Naive thymus-derived CD8-positive, alpha-beta T cell (primary cell): ENCODE results near the gene HPCA. TPM values are rescaled to one million over a fixed set of nuclear protein-coding genes. Genes with fewer than 3 reads are reported as not detected.

Experiments used
- ATAC-seq, 2 donors: fragments of 150-1000 bp; cut with Tn5 transposase in 1 of 2; sonication (Bioruptor Pico), chemical (Tn5 transposase) in 1 of 2; 1 replicate in 1 of 2; 2 replicates in 1 of 2; pipeline ENCODE4 v1.10.0; 2021; ENCODE audit warnings: mild to moderate bottlenecking in 2 of 2, moderate library complexity in 2 of 2
- POLR2A ChIA-PET: fragments of 350-600 bp; sonication (Branson Sonifier 250); formaldehyde crosslinking; loops from one replicate; lab custom pipeline; 2021; ENCODE audit warnings: antibody characterized with exemption; lab: Charles Lee
- DNase-seq, 10 donors: peaks; one replicate each; pipeline versions ENCODE4 v3.0.0 to v3.0.0-alpha.2; 2020 to 2022
- H3K27ac Mint-ChIP-seq, 10 donors: one replicate each; pipeline ENCODE4 v1.8.0; 2020 to 2022; ENCODE audit warnings: mild to moderate bottlenecking in 10 of 10, mixed read lengths in 10 of 10, moderate library complexity in 4 of 10, inconsistent platforms in 1 of 10
- H3K27me3 Mint-ChIP-seq, 5 donors: one replicate each; pipeline ENCODE4 v1.8.0; 2021 to 2022; ENCODE audit warnings: mixed read lengths in 5 of 5
- H3K36me3 Mint-ChIP-seq, 3 donors: one replicate each; pipeline ENCODE4 v1.8.0; 2020 to 2022; ENCODE audit warnings: mixed read lengths in 3 of 3, mild to moderate bottlenecking in 2 of 3, inconsistent platforms in 1 of 3
- H3K4me1 Mint-ChIP-seq, 4 donors: one replicate each; pipeline ENCODE4 v1.8.0; 2021 to 2022; ENCODE audit warnings: mixed read lengths in 4 of 4
- H3K4me3 Mint-ChIP-seq, 10 donors: one replicate each; pipeline ENCODE4 v1.8.0; 2020 to 2022; ENCODE audit warnings: mild to moderate bottlenecking in 10 of 10, mixed read lengths in 10 of 10, moderate library complexity in 6 of 10, inconsistent platforms in 1 of 10
- H3K9me3 Mint-ChIP-seq, 9 donors: one replicate each; pipeline ENCODE4 v1.8.0; 2020 to 2022; ENCODE audit warnings: mixed read lengths in 9 of 9, mild to moderate bottlenecking in 3 of 9, inconsistent platforms in 1 of 9, moderate library complexity in 1 of 9
- polyA plus RNA-seq, 3 donors: library from polyadenylated mRNA; unstranded; fragments of 300-500 nt; fragmentation: Illumina TruSeq; gene quantifications; one replicate each; pipeline ENCODE4 v1.2.3, GENCODE V29; 2021
- total RNA-seq, 8 experiments: library from RNA in 2 of 8; stranded (reverse) in 2 of 8; gene quantifications; one replicate each; pipeline ENCODE4 v1.2.3 and lab custom pipeline; 2021 to 2026

The HPCA gene
- total and polyA plus RNA-seq, 5 experiments from 2014 or later: not detected

DNA sequence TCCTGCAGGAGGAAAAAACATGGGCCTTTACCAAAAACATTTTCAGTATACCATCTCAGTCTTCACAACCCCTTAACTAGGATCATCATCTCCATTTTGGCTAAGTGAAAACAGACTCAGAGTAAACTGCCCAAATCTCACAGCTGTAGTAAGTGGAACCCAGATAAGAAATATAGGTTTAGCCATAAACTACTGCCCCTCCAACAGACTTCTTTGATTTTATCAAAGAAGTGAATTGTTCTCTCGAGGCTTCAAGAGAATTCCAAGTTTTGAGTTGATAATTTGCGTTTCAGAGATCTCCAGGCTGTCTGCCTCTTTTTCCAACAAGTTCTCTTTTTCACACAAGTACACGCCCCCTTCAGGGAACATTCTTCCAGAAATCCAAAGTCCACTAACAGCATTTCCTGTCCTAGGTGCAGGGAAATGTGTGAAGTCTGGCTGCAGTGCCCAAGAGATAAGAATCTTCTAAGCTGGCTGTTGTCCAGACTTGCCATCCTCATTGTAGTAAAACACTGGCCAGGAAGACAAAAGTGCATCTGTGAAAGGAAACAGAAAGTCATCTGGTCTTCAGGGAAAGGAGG lies 47.5 kb downstream of the HPCA start:
- Mint-ChIP-seq H3K4me3 (no peak overlapping the region), H3K27ac (peak overlapping the region in 2 of 10 donors; percentile 15 to 35), H3K4me1 (peaks cover 0 to 6% (median under 1%) of the 10 kb centered on the region in 4 donors), H3K9me3 (no peaks in the 10 kb centered on the region), H3K27me3 (no peaks in the 10 kb centered on the region), H3K36me3 (peaks cover 0 to 31% (median 3%) of the 10 kb centered on the region in 3 donors)
- ATAC-seq (no peak), DNase-seq (no peak)
- POLR2A ChIA-PET: no interaction called here

DNA sequence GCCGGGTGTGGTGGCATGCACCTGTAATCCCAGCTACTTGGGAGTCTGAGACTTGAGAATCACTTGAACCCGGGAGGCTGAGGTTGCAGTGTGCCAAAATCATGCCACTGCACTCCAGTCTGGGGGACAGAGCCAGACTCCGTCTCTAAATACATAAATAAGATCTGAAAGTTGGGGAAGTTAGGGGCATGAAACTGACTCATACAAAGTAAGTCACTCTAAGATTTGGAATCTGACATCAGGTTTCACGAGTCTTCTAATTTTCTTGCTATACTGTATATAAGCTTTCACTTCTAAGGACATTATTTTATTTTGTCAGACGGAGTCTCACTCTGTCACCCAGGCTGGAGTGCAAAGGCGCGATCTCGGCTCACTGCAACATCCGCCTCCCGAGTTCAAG lies 48.2 kb downstream of the HPCA start:
- peaks cover 0 to 38% (median 3%) of the 10 kb centered on the region in 3 donors for H3K36me3 Mint-ChIP-seq
- no peak overlapping the region for H3K4me3 Mint-ChIP-seq
- peaks cover 0 to 6% (median under 1%) of the 10 kb centered on the region in 4 donors for H3K4me1 Mint-ChIP-seq
- POLR2A ChIA-PET: no interaction called here
- no peak for DNase-seq
- ATAC-seq: no peak
- H3K27ac Mint-ChIP-seq: no peak overlapping the region
- H3K9me3 Mint-ChIP-seq: no peaks in the 10 kb centered on the region
- no peaks in the 10 kb centered on the region for H3K27me3 Mint-ChIP-seq

DNA sequence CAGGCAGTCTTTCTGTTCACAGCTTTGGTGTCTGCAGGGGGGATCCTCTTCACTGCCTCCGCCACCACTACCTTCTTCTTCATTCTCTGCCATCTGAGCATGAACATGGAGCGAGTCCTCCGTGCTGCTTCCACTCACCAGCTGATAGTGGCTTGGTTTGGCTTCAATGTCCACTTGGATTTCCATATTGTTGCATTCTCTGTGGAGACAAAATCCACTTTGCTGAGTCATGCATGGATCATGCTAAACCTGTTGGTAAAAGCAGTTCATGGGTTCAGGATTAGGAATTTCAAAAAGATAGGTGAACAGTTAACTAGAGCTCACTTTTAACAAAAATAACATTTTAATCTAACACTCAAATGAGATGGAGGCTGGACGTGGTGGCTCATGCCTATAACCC lies 50.8 kb downstream of the HPCA start:
- peaks cover 0 to 56% (median 3%) of the 10 kb centered on the region in 3 donors for H3K36me3 Mint-ChIP-seq

DNA sequence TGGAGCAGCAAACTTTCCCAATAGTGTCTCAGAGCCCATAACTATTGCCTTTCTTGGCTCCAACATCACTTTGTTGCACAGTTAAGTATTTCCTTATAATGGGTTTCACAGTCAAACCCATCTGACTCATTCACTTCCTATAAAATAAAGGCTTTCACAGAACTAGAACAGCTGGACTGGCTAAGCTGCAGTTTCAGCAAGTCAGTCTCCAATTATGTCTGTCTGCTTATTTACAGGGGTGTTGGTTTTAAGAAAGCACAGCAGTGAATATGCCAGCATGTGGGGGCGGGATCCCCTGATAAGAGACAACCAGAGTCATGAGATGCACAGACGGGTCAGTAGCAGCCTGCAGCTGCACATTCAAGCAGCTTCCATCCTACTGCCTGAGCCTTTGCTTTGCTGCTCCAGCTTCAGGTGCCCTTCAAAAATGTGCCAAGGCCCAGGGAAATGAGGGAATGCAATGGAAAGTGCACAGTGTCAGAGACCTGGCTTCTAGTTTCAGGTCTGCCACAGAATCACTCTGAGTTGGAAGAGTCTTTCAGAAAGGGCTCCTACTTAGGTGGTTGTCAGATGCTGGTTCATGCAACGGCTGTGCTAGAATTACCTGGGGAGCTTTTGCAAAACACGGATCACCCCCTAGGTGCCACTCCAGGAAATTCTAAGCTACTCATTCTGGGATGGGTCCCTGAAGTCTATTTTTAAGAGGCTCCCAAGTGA lies 53.5 kb downstream of the HPCA start:
- DNase-seq (no peak), ATAC-seq (no peak)
- H3K4me1 Mint-ChIP-seq: peaks cover 2 to 12% (median 7%) of the 10 kb centered on the region in 4 donors
- H3K27ac Mint-ChIP-seq: peak overlapping the region in 4 of 10 donors; percentile 11 to 60 (median 30)
- H3K27me3 Mint-ChIP-seq: no peaks in the 10 kb centered on the region
- peaks cover 11 to 83% (median 25%) of the 10 kb centered on the region in 3 donors for H3K36me3 Mint-ChIP-seq
- H3K4me3 Mint-ChIP-seq: no peak overlapping the region
- no peaks in the 10 kb centered on the region for H3K9me3 Mint-ChIP-seq
- POLR2A ChIA-PET: no interaction called here

More for the DNA sequence above, 50.8 kb downstream of the HPCA start:
- Mint-ChIP-seq H3K27ac (peak overlapping the region in 2 of 10 donors; percentile 49 to 70), H3K27me3 (no peaks in the 10 kb centered on the region), H3K4me1 (peaks cover 0 to 6% (median 3%) of the 10 kb centered on the region in 4 donors), H3K9me3 (no peaks in the 10 kb centered on the region), H3K4me3 (no peak overlapping the region)
- POLR2A ChIA-PET: no interaction called here
- ATAC-seq: no peak
- DNase-seq: no peak

- no peak for DNase-seq
- H3K27me3 Mint-ChIP-seq: no peaks in the 10 kb centered on the region
- POLR2A ChIA-PET: no interaction called here
- no peaks in the 10 kb centered on the region for H3K9me3 Mint-ChIP-seq
- H3K36me3 Mint-ChIP-seq: peaks cover 15 to 90% (median 44%) of the 10 kb centered on the region in 3 donors
- no peak for ATAC-seq
- peak overlapping the region in 1 of 10 donors; percentile 56 for H3K27ac Mint-ChIP-seq
- H3K4me1 Mint-ChIP-seq: peaks cover 2 to 12% (median 8%) of the 10 kb centered on the region in 4 donors
- H3K4me3 Mint-ChIP-seq: no peak overlapping the region
These were observed 57.9 kb downstream of the HPCA start for GRCh38 chr1:32944180-32944579.

Other genes with a start within 250 kb of the HPCA start
- 10 to 100 TPM; 54.3 to 57.2 TPM for gene ZBTB8OS, start 235.9 kb upstream of the HPCA start, total RNA-seq
- gene ZBTB8OS, start 235.9 kb upstream of the HPCA start, polyA plus RNA-seq: 10 to 100 TPM; 53.2 to 65.8 (median 65.6) TPM
- gene RBBP4, start 235.3 kb upstream of the HPCA start, total RNA-seq: 100 to 1,000 TPM; 191 to 193 TPM
- gene RBBP4, start 235.3 kb upstream of the HPCA start, polyA plus RNA-seq: 100 to 1,000 TPM; 226 to 251 (median 231) TPM
- gene SYNC, start 183.7 kb upstream of the HPCA start, total RNA-seq: not detected
- gene SYNC, start 183.7 kb upstream of the HPCA start, polyA plus RNA-seq: not detected
- 100 to 1,000 TPM; 181 to 184 TPM for gene YARS1, start 69.1 kb upstream of the HPCA start, total RNA-seq
- gene YARS1, start 69.1 kb upstream of the HPCA start, polyA plus RNA-seq: 10 to 100 TPM; 45.0 to 60.2 (median 45.1) TPM
- 10 to 100 TPM; 47.7 to 50.5 TPM for gene S100PBP, start 68.8 kb upstream of the HPCA start, total RNA-seq
- 1 to 10 TPM; 5.0 to 9.6 (median 6.4) TPM for gene S100PBP, start 68.8 kb upstream of the HPCA start, polyA plus RNA-seq
- gene FNDC5, start 15.6 kb upstream of the HPCA start, total RNA-seq: not detected
- not detected for gene FNDC5, start 15.6 kb upstream of the HPCA start, polyA plus RNA-seq
- gene TMEM54, start 14.9 kb downstream of the HPCA start, total RNA-seq: not detected
- not detected for gene TMEM54, start 14.9 kb downstream of the HPCA start, polyA plus RNA-seq
- 10 to 100 TPM; 19.2 to 21.6 TPM for gene RNF19B, start 78.3 kb downstream of the HPCA start, total RNA-seq
- gene RNF19B, start 78.3 kb downstream of the HPCA start, polyA plus RNA-seq: 1 to 10 TPM in 2 of 3 donors, under 1 TPM in 1; 0.44 to 1.8 (median 1.6) TPM
- gene AK2, start 150.4 kb downstream of the HPCA start, total RNA-seq: 10 to 100 TPM; 89.2 to 94.6 TPM
- 100 to 1,000 TPM; 119 to 128 (median 126) TPM for gene AK2, start 150.4 kb downstream of the HPCA start, polyA plus RNA-seq
- 10 to 100 TPM; 10.6 to 11.3 TPM for gene AZIN2, start 194.7 kb downstream of the HPCA start, total RNA-seq
- 10 to 100 TPM in 1 of 3 donors, 1 to 10 TPM in 2; 5.9 to 11.1 (median 7.8) TPM for gene AZIN2, start 194.7 kb downstream of the HPCA start, polyA plus RNA-seq